Measurements from ENCODE around the gene KRT39.

Gene KRT39

GRCh38 chr17:40944531-40944930 lies 22.2 kb downstream of the KRT39 start:
- no peak for TF ChIP-seq CTCF (IDR thresholded peaks at IDR 0.05; ENCODE audit: low read depth, low read length)
- no peak for DNase-seq (ENCODE audit: extremely low read depth, low read depth)

DNA sequence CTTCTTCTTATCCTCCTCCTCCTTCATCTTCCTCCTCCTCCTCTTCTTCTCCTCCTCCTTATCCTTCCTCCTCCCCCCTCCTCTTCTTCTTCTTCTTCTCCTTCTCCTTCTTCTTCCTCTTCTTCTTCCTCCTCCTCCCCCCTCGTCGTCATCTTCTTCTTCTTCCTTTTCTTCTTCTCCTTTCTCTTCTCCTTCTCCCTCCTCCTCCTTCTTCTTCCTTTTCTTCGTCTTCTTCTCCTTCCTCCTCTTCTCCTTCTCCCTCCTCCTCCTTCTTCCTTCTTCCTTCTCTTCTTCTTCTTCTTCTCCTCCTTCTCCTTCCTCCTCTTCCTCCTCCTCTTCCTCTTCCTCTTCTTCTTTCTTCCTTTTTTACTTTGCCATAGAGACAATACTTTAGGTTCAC lies 24.2 kb downstream of the KRT39 start:
- TF ChIP-seq CTCF (IDR thresholded peaks at IDR 0.05; ENCODE audit: low read depth, low read length): no peak
- no peak for DNase-seq (ENCODE audit: extremely low read depth, low read depth)

GRCh38 chr17:40940266-40940665 lies 26.5 kb downstream of the KRT39 start:
- no peak for DNase-seq (ENCODE audit: extremely low read depth, low read depth)
- no peak for TF ChIP-seq CTCF (IDR thresholded peaks at IDR 0.05; ENCODE audit: low read depth, low read length)

GRCh38 chr17:40938981-40939380 lies 27.8 kb downstream of the KRT39 start:
- no peak for DNase-seq (ENCODE audit: extremely low read depth, low read depth)
- TF ChIP-seq CTCF (IDR thresholded peaks at IDR 0.05; ENCODE audit: low read depth, low read length): no peak

GRCh38 chr17:40937384-40937819 lies 29.3 kb downstream of the KRT39 start, which contains the start of gene KRT23:
Gene KRT23 (minus strand): TSS chr17:40937646. CDS start chr17:40936603, 1,043 bp downstream.
- TF ChIP-seq CTCF (IDR thresholded peaks at IDR 0.05; ENCODE audit: low read depth, low read length): no peak
- no peak for DNase-seq (ENCODE audit: extremely low read depth, low read depth)

- no peak for TF ChIP-seq CTCF (IDR thresholded peaks at IDR 0.05; ENCODE audit: low read depth, low read length)
- no peak for DNase-seq (ENCODE audit: extremely low read depth, low read depth)
Measured at GRCh38 chr17:40936976-40937375, 29.8 kb downstream of the KRT39 start.

- TF ChIP-seq CTCF (IDR thresholded peaks at IDR 0.05; ENCODE audit: low read depth, low read length): no peak
- no peak for DNase-seq (ENCODE audit: extremely low read depth, low read depth)
Measured at GRCh38 chr17:40936437-40936971, 30.2 kb downstream of the KRT39 start.

Data from AG09319 (cell line).